T1000 (cell line): ENCODE data around the gene LCNL1.

Source experiments
- DNase-seq: peaks from one replicate; lab custom pipeline; 2025; ENCODE audit warnings: mixed read lengths; lab: John Stamatoyannopoulos, UW

LCNL1 gene

DNA sequence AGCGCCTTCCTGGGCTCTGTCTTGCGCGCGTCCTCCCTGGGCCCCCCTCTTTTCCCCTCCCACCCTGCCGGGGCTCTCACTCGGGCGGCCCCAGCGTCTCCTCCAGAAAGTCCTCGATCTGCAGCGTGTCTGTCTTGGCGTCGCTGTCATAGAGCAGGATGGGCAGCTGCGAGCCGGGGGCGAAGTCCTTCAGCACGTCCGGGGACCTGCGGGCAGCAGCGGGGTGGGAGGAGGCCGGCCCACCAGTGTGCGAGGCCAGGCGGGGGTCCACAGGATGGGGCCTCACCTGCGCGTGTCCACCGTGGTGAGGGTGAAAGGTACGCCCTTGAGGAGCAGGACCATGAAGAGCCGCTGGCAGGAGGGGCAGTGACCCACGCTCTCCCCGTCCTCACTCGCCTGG is 12.6 kb downstream of the LCNL1 start:
- no peak for DNase-seq

- no peak for DNase-seq
Observed at GRCh38 chr9:136995772-136996311, 13.0 kb downstream of the LCNL1 start.

- no peak for DNase-seq
Observed at GRCh38 chr9:136996361-136997292, 13.8 kb downstream of the LCNL1 start, which contains the start of gene CLIC3. Gene CLIC3 (minus strand): TSS chr9:136996568. CDS start chr9:136996543, 25 bp downstream.

GRCh38 chr9:136997371-136997770 is 14.6 kb downstream of the LCNL1 start:
- DNase-seq = no peak

DNA sequence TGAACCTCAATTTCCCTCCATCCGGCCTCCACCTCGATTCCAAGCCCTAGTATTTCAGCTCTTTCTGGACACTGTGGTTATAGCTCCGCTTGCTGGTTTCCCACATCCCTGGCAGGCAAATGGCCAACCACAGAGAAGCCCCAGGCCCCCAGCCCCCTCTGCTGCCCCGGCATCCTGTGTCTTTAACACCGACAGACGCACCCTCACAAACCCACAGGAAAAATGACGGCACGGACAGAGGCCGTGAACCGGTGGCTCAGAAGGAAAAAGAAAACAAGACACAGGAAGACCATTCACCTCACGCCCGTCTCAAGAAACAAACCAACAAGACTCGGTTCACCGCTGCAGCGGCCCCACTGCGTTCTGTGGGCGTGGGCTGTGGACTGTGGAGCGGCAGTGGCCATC is 15.0 kb downstream of the LCNL1 start:
- no peak for DNase-seq

GRCh38 chr9:137000177-137000930 is 17.6 kb downstream of the LCNL1 start:
- no peak for DNase-seq

- no peak for DNase-seq
Observed at GRCh38 chr9:137001857-137002645, 19.3 kb downstream of the LCNL1 start.

DNA sequence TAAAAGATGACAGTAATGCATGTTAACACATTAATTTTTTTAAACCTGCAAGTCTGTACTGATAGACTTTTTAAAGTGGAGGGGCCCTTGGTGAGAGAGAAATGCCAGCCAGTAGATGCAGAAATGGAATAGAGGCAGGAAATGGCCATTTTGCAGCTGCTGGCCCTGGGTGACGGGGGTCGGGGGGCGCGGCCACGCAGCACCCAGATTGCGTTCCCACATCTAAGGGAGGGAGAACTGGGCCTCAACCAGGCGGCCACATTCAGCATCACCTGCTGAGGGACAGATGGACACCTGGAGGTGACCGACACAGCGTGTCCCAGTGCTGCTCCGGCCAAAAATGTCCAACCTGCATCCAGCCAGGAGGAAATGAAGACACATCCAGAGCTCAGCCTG is 19.9 kb downstream of the LCNL1 start:
- no peak for DNase-seq

GRCh38 chr9:137004285-137004684 is 21.5 kb downstream of the LCNL1 start:
- DNase-seq = peak; percentile 32

- no peak for DNase-seq
Observed at GRCh38 chr9:137006116-137007003, 23.6 kb downstream of the LCNL1 start.

- DNase-seq = no peak
Observed at GRCh38 chr9:137007108-137007815, 24.5 kb downstream of the LCNL1 start.

- no peak for DNase-seq
Observed at GRCh38 chr9:137007816-137008270, 25.1 kb downstream of the LCNL1 start.

DNA sequence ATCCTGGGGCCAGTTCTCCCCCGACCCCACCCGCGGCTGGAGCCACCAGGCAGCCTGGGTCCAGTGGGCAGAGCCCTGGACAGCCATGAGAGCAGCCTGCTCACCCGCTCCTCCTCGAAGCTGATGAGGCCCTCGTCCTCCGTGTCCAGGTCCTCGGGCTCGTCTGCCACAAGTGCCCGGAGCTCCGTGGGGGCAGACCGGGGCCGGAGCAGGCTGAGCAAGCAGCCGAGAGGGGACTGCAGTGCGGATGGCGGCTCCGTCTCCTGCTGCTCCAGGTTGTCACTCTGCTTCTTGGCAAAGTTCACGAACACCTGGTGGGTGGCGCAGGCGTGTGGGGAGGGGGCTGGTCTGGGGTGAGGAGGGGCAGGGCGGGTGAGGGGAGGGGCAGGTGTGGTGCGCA is 25.5 kb downstream of the LCNL1 start:
- DNase-seq = no peak

DNA sequence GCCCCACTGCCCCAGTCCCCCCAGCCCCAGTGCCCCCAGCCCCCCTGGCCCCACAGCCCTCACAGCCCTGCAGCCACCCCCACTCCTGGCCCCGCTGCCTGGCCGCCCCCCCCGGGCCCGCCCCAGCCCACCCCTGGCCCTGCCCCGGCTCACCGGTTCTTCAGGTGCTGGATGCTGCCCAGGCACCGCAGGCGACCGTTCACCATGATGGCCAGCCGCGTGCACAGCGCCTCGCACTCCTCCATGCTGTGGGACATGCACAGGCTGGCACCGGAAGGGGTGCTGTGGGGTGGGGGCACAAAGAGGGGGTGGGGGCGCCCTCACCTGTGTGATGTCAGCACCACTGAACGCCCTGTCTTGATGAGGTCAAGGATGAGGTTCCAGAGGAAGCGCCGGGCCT is 26.4 kb downstream of the LCNL1 start:
- DNase-seq = no peak

DNA sequence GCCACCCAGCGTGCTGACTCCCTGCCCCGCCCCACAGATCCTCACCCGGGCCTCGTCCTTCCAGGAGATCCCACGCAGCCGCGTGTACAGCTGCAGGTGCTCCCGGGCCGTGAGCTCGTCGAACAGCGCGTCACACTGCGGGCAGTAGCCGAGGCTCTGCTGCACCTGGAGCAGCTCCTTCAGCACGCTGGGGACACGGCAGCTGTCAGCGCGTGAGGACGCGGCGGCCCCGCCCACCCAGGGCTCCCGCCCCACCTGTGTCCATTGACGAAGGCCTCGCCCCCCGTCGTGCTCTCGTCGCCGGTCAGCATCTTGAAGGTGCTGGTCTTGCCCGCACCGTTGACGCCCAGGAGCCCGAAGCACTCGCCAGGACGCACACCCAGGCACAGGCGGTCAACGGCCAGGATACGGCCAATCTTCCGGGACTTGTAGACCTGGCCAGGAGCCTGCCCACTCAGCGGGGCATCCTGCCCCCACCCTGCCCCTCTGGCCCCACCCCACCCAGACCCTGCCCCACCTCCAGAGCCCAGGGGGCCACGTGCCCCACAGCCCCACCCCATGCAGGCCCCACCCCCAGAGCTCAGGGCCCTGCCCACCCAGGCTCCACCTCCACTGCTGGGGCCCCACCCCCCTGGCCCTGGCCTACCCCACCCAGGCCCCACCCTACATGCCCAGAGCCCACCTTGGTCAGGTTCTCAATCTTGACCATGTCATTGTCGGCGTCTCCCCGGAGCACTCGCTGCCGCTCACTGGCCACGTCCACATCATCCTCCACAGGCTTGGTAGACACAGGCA is 27.3 kb downstream of the LCNL1 start:
- DNase-seq = no peak

DNA sequence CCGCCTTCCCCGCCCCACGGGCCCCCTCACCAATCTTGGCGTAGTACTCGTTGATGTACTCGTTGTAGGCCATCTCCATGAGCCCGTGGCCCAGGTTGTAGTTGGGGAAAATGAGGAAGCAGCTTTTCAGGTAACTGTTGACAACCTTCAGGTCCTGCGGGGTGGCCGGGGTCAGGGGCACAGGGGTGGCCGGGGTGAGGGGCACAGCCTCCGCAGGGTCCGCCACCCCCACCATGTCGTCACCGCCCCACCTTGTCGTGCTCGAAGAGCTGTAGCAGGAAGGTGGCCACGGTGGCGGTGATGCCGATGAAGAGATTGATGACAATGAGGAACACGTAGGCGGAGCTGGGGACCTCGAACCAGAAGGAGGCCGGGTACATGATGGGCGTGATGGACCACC is 28.4 kb downstream of the LCNL1 start:
- DNase-seq = no peak

- DNase-seq = no peak
Observed at GRCh38 chr9:137011907-137012675, 29.3 kb downstream of the LCNL1 start.
